ENCODE data around the gene IL20.

The IL20 gene

DNA sequence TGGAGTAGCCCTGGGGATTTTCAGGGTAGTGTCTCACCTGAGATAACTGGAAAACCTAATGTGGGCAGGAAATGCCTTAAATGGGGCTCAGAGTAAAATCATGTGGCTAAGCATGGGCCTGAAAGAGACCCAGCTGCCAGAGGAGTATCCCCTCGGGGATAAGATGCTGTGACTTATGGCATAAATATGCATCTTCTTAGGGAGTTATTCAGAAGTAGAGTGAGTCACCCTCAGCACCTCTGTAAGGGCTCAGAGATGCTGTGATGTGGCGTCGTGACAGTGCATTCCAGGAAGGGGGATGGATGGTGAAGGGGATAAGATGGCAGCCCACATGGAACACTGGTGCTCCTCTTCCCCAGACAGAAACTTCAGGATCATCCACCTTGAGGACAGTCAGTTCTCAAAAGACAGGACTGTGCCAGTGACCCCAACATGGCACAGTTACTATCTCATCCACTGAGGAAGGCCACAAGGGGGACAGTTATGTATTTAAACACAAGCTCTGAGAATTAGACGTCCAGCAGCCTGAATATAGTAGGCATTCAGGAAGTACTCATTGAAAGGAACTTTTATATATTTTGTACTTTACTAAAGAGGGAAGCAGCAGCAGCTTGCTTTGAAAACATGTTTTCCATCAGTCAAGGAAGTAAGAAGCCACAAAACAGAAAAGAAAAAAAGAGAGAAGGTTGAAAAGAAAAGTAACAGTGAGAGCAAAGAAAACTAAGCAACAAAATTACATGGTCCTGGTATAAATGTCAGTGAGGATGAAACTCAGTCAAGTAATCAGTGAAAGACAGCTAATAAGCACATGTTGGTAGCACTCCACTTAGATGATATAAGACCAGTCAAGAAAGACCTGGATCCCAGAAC, 40.1 kb downstream of the IL20 start:
- DNase-seq, result peak; percentile 18

DNA sequence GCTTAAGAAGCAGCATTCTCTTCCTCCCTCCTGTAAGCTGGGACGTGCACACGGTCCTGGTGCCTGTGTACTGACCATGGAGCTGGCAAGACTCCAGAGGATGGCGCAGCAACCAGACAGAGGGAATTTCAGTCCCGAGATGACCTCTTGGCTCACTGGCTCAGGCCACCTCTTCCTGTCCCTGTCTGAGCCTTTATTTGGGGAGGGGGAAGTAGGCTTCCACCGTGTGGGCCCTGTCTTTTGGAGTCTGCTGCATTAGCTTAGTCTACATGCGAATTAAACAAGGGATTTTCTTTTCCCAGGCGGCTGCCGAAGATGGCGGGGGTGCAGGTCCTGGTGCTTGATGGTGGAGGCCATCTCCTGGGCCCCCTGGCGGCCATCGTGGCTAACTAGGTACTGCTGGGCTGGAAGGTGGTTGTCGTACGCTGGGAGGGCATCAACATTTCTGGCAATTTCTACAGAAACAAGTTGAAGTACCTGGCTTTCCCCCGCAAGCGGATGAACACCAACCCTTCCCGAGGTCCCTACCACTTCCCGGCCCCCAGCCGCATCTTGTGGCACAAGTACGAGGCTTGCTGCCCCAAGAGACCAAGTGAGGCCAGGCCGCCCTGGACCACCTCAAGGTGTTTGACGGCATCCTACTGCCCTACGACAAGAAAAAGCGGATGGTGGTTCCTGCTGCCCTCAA, 42.0 kb downstream of the IL20 start:
- no peak for DNase-seq

- DNase-seq, result no peak
Measured at GRCh38 chr1:206908038-206908437, 42.6 kb downstream of the IL20 start.

DNA sequence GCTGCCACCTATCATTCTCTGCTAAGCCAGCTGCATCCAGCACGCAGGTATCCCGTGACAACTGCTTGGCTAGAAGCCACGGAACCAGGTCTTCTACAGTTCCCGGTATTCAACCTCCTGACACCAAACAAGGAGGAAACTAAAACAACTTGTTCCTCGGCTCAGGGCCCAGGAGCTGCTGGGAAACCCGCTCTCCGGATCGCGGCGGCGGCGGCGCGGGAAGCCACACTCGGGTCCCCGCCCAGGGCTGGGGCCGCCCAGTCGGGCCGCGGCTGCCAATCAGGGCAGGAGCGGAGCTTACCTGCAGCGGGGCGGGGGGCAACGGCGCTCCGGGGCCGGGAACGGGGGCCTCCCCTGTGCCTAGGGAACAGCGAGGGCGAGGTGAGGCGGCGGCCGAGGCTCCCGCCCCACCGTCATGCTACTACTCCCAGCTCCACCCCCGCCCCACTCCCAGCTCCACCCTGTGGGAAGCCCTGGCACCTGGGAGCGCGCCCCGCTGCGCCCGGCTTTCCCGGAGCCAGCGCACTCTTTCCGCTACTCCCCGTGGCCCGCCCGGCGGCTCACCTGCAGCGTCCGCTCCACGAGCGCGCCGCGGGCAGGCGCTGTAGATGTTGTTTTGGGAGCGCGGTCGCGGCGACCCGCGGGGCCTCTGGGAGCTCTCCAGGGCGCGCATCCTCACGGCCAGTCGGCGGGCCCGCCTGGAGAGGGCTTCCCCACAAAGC, 43.9 kb downstream of the IL20 start:
- DNase-seq, result peak; percentile 33

- DNase-seq, result no peak
Measured at GRCh38 chr1:206909883-206910318, 44.5 kb downstream of the IL20 start.

GRCh38 chr1:206911064-206911663, 45.7 kb downstream of the IL20 start:
- DNase-seq, result peak; percentile 69

DNA sequence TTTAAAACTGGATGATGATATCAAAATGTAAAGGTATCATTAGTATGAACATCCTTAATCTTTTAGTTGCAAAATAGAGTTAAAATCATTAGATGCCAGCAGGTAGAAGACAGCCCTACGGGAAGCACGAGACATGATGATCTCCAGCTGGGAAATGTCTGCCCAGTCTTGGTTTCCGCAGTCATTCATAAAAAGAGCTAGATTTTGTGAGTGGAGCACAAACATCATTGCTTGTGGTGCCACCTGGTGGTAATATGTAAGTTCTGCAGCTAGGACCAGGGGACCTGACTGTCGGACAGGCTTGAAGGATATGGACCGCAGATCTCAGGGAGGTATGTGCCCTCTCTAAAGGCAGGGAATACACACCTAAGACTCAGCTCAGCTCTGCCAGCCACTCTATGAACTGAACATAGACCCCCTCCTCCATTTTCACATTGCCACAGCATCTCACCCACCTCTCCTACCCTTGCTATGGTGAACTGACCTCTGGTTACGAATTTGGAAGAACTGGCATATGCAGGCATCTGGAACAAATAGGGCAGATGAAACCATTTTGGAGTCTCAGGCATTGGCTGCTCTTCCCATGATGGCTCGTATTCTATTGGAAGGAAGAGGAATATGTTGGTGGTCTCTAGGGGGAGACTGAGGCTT, 47.1 kb downstream of the IL20 start:
- DNase-seq, result peak; percentile 88

- no peak for DNase-seq
Measured at GRCh38 chr1:206913766-206914537, 48.5 kb downstream of the IL20 start.

- no peak for DNase-seq
Measured at GRCh38 chr1:206915030-206915735, 49.8 kb downstream of the IL20 start.

DNA sequence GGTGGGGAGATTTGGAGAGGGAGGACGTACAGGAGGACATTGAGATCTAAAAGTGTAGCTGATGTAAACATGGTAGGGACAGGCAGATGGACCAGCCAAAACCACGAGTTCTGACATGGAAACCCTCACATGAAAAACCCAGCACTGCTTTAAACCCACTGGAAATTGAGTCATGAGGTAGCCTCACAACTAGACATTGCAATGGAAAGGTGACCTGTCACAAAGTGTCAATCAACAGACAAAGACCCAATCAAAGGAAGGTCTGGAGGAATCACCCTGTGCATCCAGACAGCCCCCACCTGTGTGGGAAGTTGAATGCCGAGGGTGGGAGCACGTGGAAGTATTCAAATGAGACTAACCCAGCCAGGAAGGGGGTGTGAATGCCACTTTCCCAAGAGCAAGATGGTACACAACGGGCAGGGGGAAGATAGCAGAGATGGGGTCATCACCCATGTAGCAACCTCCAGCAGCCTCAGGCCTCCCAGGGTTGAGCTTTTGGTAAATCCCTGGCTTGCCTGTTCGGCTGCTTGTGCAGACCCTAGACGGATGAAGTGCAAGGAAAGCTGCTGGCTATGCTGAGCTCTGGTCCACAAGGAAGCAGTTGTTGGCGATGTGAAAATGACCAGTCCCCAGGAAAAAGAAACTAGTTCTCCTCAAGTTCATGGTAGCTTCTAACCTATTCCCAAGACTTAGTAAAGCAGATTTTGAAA, 50.7 kb downstream of the IL20 start:
- DNase-seq, result no peak

DNA sequence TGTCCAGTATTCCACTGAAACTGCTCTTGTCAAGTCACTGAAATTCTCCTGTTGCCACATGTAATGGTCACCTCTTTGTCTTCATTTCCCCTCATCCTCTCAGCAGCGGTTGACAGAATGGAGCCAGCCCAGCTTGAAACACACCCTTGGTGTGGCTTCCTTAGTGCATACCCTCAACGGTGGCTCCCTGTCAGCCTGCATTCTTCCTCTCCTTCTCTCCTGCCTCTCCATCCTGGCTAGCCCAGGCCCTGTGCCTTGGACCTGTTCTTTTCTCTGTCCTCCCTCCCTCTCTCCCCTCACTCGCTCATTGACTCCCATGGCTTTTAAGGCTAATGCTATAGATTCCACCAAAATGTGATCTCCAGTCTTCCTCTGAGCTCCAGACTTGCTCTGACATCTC, 52.7 kb downstream of the IL20 start:
- DNase-seq, result no peak

Measured in activated CD4-positive, alpha-beta T cell treated with anti-CD3 and anti-CD28 coated beads, Interleukin-2, Interleukin-6, amounts not matched to agents 100 ng/mL and 50 ng/mL, durations not matched to agents 16 hours and 8 hours (primary cell).